Activated CD8-positive, alpha-beta T cell treated with anti-CD3 and anti-CD28 coated beads for 36 hours (primary cell): ENCODE measurements around the gene CAMK1D. TPM values are rescaled to one million over a fixed set of nuclear protein-coding genes. Genes with fewer than 3 reads are reported as not detected.
"Not testable (repeated sequence)": the region's sequence is repeated elsewhere in the genome, so short reads cannot be mapped to it uniquely, and the experiment has no call there.

Experiments used
- ATAC-seq: fragments of 200-7000 bp; cut with Tn5 transposase; one replicate; pipeline ENCODE4 v1.10.0; 2021; ENCODE audit warnings: mild to moderate bottlenecking, moderate library complexity
- CTCF ChIA-PET: fragments of 350-600 bp; sonication (Branson Sonifier 250); formaldehyde crosslinking; loops from one replicate; lab custom pipeline; 2021; ENCODE audit warnings: antibody characterized with exemption; lab: Charles Lee
- POLR2A ChIA-PET: fragments of 350-600 bp; sonication (Branson Sonifier 250); formaldehyde crosslinking; loops from one replicate; lab custom pipeline; 2021; ENCODE audit warnings: antibody characterized with exemption; lab: Charles Lee
- DNase-seq: peaks from one replicate; pipeline ENCODE4 v3.0.0-alpha.2; 2020
- H3K27ac Mint-ChIP-seq: one replicate; pipeline ENCODE4 v1.8.0; 2021; ENCODE audit warnings: mild to moderate bottlenecking, mixed read lengths
- H3K27me3 Mint-ChIP-seq: one replicate; pipeline ENCODE4 v1.8.0; 2021; ENCODE audit warnings: mixed read lengths
- H3K36me3 Mint-ChIP-seq: one replicate; pipeline ENCODE4 v1.8.0; 2021; ENCODE audit warnings: low read depth, mixed read lengths
- H3K4me1 Mint-ChIP-seq: one replicate; pipeline ENCODE4 v1.8.0; 2021; ENCODE audit warnings: low read depth, mixed read lengths
- H3K4me3 Mint-ChIP-seq: one replicate; pipeline ENCODE4 v1.8.0; 2021; ENCODE audit warnings: mild to moderate bottlenecking, moderate library complexity, mixed read lengths
- H3K9me3 Mint-ChIP-seq: one replicate; pipeline ENCODE4 v1.8.0; 2021; ENCODE audit warnings: mixed read lengths
- intact Hi-C: fragments of 100-400 bp; cut with micrococcal nuclease; formaldehyde crosslinking; loops from one replicate; pipeline ENCODE4 v1.10.0; 2022
- total RNA-seq, 2 experiments: library from RNA; stranded (reverse); gene quantifications; one replicate each; pipeline ENCODE4 v1.2.3, GENCODE V29; 2021
- TF ChIP-seq, protein P1 (sequence below): fragments of 200-600 bp; IDR thresholded peaks from one replicate; pipeline ENCODE4 v1.8.0; 2022; ENCODE audit warnings: antibody characterized with exemption, mild to moderate bottlenecking

The CAMK1D gene
- total RNA-seq, 2 experiments from 2014 or later: 13.8 TPM

DNA sequence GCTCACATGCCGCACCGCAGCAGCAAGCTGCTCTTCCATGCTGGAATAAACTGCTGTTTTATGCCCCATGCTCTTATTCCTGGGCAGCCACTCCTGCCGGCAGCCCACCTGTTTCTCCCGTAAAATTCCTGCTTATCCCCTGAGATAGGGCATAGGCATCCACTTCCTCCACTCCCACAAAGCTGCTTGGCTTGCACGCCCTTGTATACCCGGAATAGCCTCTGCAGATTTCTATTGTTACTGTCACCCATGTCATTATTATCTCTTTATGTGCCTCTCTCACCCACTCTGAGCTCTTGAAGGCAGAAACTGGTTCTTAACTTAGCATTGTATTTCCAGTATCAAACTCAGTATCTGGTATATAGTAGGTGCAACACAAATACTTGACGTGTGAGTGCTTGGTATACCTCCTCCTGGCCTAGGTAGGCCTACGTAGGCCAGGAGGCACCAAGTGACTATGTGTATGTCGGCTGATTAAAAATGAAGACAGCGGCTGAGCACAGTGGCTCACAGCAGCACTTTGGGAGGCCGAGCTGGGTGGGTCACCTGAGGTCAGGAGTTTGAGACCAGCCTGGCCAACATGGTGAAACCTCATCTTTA lies 458.8 kb downstream of the CAMK1D start:
- H3K4me3 Mint-ChIP-seq: no peak overlapping the region

DNA sequence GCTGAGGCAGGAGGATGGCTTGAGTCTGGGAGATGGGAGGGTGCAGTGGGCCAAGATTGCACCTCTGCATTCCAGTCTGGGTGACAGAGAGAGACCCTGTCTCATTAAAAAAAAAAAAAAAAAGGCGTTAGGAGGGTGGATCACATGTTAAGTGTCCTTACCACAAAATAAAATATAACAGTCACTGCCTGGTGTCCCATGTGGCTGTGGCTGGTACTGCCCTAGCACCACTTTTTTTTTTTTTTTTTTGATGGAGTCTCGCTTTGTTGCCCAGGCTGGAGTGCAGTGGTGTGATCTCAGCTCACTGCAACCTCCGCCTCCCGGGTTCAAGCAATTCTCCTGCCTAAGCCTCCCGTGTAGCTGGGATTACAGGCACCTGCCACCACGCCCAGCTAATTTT lies 460.7 kb downstream of the CAMK1D start:
- H3K4me1 Mint-ChIP-seq, intact Hi-C loops, ATAC-seq, H3K27ac Mint-ChIP-seq, H3K4me3 Mint-ChIP-seq, POLR2A ChIA-PET, H3K27me3 Mint-ChIP-seq, DNase-seq: not testable (repeated sequence)
- Mint-ChIP-seq H3K36me3 (peaks cover 24% of the 10 kb centered on the region), H3K9me3 (peaks cover 12% of the 10 kb centered on the region)
- TF ChIP-seq, protein P1, sequence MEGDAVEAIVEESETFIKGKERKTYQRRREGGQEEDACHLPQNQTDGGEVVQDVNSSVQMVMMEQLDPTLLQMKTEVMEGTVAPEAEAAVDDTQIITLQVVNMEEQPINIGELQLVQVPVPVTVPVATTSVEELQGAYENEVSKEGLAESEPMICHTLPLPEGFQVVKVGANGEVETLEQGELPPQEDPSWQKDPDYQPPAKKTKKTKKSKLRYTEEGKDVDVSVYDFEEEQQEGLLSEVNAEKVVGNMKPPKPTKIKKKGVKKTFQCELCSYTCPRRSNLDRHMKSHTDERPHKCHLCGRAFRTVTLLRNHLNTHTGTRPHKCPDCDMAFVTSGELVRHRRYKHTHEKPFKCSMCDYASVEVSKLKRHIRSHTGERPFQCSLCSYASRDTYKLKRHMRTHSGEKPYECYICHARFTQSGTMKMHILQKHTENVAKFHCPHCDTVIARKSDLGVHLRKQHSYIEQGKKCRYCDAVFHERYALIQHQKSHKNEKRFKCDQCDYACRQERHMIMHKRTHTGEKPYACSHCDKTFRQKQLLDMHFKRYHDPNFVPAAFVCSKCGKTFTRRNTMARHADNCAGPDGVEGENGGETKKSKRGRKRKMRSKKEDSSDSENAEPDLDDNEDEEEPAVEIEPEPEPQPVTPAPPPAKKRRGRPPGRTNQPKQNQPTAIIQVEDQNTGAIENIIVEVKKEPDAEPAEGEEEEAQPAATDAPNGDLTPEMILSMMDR: peak; percentile 24
- CTCF ChIA-PET: interaction anchor here (0.8 to 2.7 kb wide), 2 partner anchors 28 to 99 kb away, joined by 3 to 10 read pairs; no protein-coding TSS in a partner anchor

More for the DNA sequence above, 458.8 kb downstream of the CAMK1D start:
- Mint-ChIP-seq H3K27me3 (no peaks in the 10 kb centered on the region), H3K4me1 (no peaks in the 10 kb centered on the region), H3K27ac (no peak overlapping the region), H3K9me3 (no peaks in the 10 kb centered on the region), H3K36me3 (peaks cover 5% of the 10 kb centered on the region)
- intact Hi-C loops: no loop called here
- ChIA-PET POLR2A (interaction anchor here (1.3 kb wide), 1 partner anchor 73 kb away, joined by 3 read pairs; no protein-coding TSS in a partner anchor), CTCF (no interaction called here)
- ATAC-seq (no peak), DNase-seq (no peak)
- TF ChIP-seq, protein P1: no peak

DNA sequence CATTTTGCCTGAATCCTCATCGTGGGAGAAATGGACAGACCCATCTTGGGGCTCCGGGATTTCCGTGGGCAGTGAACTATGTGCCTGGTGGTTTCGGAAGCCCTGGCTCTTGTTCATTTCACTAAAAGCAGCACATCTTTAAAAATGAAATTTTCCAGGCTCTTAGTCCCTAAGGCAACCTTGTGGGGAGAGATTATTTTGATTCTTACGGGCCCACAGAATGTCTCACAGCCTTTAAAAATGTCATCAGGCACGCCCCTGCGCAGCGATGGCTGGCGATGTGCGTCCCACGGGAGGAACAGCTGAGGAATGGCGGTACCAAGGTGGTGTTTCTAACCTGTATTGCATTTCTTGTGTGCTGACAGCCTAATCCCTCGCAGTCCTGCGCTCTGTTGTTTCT lies 462.5 kb downstream of the CAMK1D start:
- H3K4me1 Mint-ChIP-seq: no peaks in the 10 kb centered on the region
- H3K4me3 Mint-ChIP-seq: no peak overlapping the region
- no peak overlapping the region for H3K27ac Mint-ChIP-seq
- TF ChIP-seq, protein P1: no peak
- peaks cover 12% of the 10 kb centered on the region for H3K9me3 Mint-ChIP-seq
- ATAC-seq: no peak
- intact Hi-C loops: no loop called here
- H3K27me3 Mint-ChIP-seq: no peaks in the 10 kb centered on the region
- no peak for DNase-seq
- POLR2A ChIA-PET: no interaction called here
- H3K36me3 Mint-ChIP-seq: peaks cover 38% of the 10 kb centered on the region
- CTCF ChIA-PET: interaction anchor here (0.7 to 2.7 kb wide), 2 partner anchors 30 to 442 kb away, joined by 3 to 10 read pairs; no protein-coding TSS in a partner anchor

DNA sequence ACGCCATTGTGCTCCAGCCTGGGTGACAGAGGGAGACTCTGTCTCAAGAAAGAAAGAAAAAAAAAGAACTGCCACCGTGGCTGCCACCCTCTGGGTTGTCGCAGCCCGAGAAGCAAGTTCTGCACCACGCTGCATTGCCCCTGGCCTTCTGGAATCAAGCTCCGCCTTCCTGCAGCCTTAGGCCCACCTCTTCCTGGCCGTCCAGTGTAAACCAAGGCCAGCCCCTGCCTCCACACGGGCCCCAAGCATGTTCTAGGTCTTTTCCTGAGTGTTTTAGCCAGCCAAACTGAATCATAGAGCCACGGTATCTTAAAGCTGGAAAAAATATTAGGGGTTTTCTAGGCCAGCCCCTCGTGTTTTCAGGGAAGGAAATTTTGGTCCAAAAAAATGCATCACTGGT lies 463.2 kb downstream of the CAMK1D start:
- Mint-ChIP-seq H3K4me1 (no peaks in the 10 kb centered on the region), H3K36me3 (peaks cover 39% of the 10 kb centered on the region), H3K27ac (no peak overlapping the region)

DNA sequence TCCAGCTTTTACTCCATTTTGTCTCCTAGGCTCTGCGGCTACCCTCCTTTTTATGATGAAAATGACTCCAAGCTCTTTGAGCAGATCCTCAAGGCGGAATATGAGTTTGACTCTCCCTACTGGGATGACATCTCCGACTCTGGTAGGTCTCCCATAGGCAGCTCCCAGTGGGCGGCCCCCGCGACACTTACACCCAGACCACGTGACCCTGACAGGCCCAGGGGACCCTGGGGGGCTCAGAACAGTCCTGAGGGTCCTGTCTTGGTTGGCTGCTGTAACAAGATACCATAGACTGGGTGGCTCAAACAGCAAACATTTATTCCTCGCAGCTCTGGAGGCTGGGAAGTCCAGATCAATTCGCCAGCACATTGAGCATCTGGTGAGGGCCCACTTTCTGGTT lies 464.8 kb downstream of the CAMK1D start:
- Mint-ChIP-seq H3K9me3 (peaks cover 12% of the 10 kb centered on the region), H3K27me3 (no peaks in the 10 kb centered on the region), H3K4me1 (no peaks in the 10 kb centered on the region), H3K27ac (no peak overlapping the region), H3K36me3 (peaks cover 39% of the 10 kb centered on the region), H3K4me3 (no peak overlapping the region)
- no peak for DNase-seq
- POLR2A ChIA-PET: no interaction called here
- ATAC-seq: no peak
- CTCF ChIA-PET: interaction anchor here (1.1 kb wide), 1 partner anchor 32 kb away, joined by 4 read pairs; no protein-coding TSS in a partner anchor
- TF ChIP-seq, protein P1: no peak
- intact Hi-C loops: no loop called here

More for the DNA sequence above, 463.2 kb downstream of the CAMK1D start:
- no peak for ATAC-seq
- no peak overlapping the region for H3K4me3 Mint-ChIP-seq
- peaks cover 12% of the 10 kb centered on the region for H3K9me3 Mint-ChIP-seq
- ChIA-PET CTCF (interaction anchor here (0.6 kb wide), 1 partner anchor 10 kb away, joined by 3 read pairs; no protein-coding TSS in a partner anchor), POLR2A (interaction anchor here (0.6 kb wide), 1 partner anchor 724 kb away, joined by 3 read pairs; no protein-coding TSS in a partner anchor)
- no peak for DNase-seq
- no peaks in the 10 kb centered on the region for H3K27me3 Mint-ChIP-seq
- TF ChIP-seq, protein P1: no peak
- intact Hi-C loops: no loop called here
